GM11168 (cell line): Measurements from ENCODE around the gene KDELR1.

ENCODE experiments used
- in situ Hi-C: fragments of 300-500 bp; cut with MboI; formaldehyde crosslinking; loops from one replicate; pipeline ENCODE4 v1.12.0; 2022; ENCODE audit warnings: low sequenced_read_pairs; ENCODE audit not compliant: unreplicated experiment

Gene KDELR1

DNA sequence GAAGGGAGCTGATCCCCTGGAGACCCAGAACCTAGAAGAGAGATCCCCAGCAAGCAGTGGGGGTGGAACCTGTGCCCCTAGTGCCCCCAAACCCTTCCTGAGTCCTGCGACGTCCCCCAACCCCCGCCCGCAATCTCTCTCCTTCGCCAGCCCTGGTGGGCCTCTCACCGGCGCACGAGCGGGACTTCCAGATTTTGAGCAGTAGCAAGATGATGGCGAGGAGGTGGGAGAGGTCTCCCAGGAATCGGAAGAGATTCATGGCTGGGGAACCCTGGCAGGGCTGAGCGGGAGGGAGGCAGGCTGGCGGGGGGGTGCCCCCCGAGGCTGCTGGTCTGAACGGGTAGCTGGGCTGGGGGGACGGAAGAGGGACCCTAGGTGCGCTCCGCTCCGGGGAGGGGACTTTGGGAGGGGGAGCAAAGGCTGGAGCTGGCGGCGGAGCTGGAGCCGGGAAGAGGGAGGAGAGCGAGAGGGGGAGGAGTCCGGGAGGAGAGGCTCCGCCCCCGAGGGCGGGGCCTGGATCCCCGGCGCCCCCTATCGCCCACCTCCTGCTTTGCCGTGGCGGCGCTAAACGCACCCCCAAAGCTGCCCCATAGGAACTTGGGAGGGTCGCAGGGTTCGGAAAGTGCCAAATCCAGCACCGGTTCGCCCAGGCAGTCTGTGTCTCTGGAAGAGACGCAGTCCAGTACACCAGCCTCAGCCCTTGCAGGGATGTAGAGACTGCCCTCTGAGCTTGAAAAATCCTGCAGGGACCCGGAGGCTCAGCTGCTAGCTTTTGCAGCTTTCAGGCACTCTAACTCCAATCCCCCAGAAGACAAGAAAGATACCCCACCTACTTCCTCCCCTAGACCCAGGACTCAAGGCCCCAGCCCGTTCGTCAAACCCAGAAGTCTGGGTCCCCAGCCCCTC lies at the start of gene KDELR1:
Gene KDELR1, minus strand, starts transcription at position 452 of the 906 bp plus-strand sequence. Its CDS starts 193 bp downstream, at position 259.
- in situ Hi-C loops = no loop called here

DNA sequence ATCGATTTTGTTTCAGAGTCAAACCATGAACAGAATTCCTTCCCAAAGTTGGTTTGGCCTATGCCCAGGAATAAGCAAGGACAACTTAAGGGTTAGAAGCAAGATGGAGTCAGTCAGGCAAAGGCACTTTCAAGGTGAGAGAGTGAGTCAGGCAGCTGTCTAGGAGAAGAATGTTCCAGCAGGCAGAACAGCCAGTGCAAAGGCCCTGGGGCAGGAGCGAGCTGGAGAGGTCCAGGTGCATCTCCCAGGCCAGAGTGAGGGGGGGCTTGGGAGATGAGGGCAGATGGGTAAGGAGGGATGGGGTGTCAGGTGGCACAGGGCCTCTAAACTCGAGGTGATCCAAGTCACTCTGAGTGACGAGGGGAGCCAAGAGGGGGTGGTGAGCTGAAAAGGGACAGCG lies 45.2 kb upstream of the KDELR1 start:
- in situ Hi-C loops = no loop called here

DNA sequence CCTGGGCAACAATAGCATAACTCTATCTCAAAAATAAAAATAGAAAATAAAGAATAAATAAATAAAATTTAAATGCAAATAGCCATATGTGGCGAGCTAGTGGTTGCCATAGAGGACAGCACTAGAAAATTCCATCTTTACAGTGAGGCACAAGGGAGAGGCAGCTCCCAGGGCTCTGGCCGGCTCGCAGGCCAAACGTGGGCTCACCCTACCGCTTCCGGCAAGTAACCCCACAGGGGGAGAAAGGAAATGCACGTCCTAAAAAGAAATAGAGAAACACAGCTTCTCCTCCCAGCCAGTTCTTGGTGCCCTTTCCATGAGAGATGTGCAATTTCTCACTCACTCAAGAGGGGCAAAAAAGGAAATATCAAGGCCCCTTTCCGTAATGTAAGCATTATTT lies 42.0 kb upstream of the KDELR1 start:
- in situ Hi-C loops = no loop called here

- in situ Hi-C loops = no loop called here
These were observed 37.3 kb upstream of the KDELR1 start for GRCh38 chr19:48428670-48429069.

- in situ Hi-C loops = no loop called here
These were observed 33.4 kb upstream of the KDELR1 start for GRCh38 chr19:48424694-48425219.

- in situ Hi-C loops = no loop called here
These were observed 30.2 kb upstream of the KDELR1 start for GRCh38 chr19:48421548-48421947.

DNA sequence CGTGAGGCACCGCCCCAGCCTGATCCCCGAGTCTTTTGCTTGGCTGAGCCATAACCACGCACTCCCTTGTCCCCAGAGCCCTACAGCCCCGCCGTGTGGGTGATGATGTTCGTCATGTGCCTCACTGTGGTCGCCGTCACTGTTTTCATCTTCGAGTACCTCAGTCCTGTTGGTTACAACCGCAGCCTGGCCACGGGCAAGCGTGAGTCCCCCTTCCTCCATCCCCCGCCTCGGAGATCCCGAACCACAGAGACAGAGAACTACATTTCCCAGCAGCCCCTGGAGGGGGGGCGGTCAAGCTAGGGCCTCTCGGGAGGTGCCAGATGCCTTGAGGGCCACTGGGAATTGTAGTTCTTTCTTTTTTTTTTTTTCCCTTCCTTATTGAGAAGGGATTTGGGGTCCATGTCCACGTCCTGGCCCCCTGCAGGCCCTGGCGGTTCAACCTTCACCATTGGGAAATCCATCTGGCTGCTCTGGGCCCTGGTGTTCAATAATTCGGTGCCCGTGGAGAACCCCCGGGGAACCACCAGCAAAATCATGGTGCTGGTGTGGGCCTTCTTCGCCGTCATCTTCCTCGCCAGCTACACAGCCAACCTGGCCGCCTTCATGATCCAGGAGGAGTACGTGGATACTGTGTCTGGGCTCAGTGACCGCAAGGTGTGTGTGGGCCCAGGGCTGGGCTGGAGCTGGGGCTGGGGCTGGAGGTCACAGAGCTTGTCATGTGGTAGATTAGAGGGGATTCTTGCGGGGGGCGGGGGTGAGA lies 28.0 kb upstream of the KDELR1 start:
- in situ Hi-C loops = no loop called here

- in situ Hi-C loops = no loop called here
These were observed 27.1 kb upstream of the KDELR1 start for GRCh38 chr19:48418317-48419064.

GRCh38 chr19:48417421-48417820 lies 26.1 kb upstream of the KDELR1 start:
- in situ Hi-C loops = no loop called here

DNA sequence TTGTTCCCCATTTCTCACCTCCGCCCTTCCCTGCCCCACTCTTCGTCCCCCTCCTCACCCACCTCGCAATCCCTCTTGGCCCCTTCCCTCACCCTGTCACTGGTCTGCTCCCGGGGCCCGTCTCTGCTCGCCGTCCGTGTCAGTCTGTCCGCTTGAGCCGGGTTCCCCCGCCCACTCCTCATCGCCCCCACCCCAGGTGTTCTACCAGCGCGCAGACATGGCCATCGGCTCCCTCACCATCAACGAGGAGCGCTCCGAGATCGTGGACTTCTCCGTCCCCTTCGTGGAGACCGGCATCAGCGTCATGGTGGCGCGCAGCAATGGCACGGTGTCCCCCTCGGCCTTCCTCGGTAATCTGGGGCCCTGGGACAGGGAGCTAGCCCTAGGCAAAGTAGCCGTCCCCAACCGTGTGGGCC lies 24.5 kb upstream of the KDELR1 start:
- in situ Hi-C loops = no loop called here

GRCh38 chr19:48415395-48415794 lies 24.0 kb upstream of the KDELR1 start:
- in situ Hi-C loops = no loop called here

GRCh38 chr19:48413879-48414587 lies 22.7 kb upstream of the KDELR1 start:
- in situ Hi-C loops = no loop called here

- in situ Hi-C loops = no loop called here
These were observed 14.5 kb upstream of the KDELR1 start for GRCh38 chr19:48405850-48406249.

- in situ Hi-C loops = no loop called here
These were observed 13.8 kb upstream of the KDELR1 start for GRCh38 chr19:48405010-48405659.

DNA sequence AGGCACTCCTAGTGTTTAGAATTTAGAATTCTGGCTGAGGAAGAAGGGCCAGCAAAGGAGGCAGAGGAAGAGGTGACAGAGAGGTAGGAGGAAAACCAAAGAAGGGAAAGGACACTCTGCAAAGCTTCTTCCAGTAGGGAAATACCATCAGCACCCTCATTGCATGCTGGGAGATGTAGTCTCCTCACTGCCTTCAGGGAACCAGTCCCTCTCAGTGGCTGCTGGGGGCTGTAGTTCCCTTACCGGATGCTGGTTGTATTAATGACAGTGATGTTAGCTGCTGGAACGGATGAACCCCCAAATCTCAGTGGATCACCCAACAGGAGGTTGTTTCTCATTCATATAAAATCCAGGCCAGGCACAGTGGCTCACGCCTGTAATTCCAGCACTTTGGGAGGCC lies 12.3 kb upstream of the KDELR1 start:
- in situ Hi-C loops = no loop called here

DNA sequence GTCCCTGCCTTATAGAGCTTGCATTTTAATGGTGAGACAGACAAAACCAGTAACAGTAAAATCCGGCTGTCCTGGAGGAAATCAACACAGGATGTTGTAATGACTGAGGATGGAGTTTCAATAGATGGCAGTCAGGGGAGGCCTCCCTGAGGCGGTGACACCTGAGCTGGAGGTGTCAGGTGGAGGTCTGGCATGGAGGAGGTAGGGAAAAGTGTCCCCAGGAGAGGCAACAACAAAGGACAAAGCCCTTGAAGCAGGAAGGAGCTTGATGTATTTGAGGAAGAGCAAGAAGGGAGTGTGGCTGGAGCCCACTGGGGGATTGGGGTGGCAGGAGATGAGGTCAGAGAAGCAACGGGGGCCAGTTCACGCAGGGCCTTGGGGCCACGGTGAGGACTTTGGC lies 9.9 kb upstream of the KDELR1 start:
- in situ Hi-C loops = no loop called here

GRCh38 chr19:48400018-48400742 lies 8.8 kb upstream of the KDELR1 start:
- in situ Hi-C loops = no loop called here

GRCh38 chr19:48398375-48399235 lies 7.3 kb upstream of the KDELR1 start:
- in situ Hi-C loops = no loop called here
